ENCODE measurements around the gene FCN2.

FCN2 gene

DNA sequence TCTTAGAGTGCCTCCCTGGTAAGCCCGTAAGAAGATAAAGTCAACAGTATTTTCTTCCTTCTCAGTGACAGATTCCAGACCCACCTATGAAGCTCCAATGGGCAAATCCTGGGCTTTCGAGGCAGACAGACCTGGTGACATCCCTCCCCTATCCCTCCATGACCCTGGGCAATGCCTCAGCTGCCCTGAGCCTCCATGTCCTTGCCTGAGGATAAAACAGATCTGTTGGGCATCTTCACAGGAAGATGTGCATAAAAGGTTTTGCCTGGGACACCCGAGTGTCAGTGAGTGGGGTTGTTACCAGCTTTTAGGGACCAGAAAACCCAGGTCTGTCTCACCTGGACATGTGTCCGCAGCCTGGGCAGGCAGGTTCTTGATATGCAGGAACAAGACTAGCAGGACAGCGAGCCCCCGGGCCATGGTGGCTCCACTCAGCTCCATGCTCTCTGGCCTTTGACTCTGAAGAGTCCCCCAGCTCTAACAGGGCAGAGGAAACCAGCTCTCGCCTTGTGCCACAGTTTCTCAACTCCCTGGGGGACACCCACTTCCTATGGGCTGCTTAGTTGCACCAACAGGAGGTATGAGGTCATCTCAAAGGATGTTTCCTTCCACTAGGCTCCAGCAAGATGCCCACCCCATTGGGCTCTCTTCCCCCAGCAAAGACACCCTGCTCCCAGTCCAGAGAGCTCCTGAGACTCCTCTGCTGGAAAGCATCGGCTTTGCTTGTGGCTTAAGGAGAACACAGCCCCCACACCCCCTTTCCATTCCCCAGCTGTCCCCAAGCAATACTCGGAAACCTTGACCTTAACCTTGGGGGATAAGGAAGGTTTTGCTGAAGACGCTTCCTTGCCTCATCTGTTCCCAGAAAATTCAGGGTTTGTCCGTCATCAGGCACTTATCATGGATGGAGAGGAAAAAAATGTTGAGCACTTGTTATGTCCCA lies 37.1 kb downstream of the FCN2 start, which contains the start of gene FCN1:
FCN1 (minus strand) TSS at position 482 of the 943 bp plus-strand sequence; CDS start at position 441, 41 bp downstream.
- H3K27ac ChIP-seq (ENCODE audit: low read length), result no peak within 1 kb of the TSS
- no peaks in the 10 kb centered on the region for H3K36me3 ChIP-seq (ENCODE audit: control insufficient read depth in 1 of 2, insufficient read depth in 2 of 2, low read length in 2 of 2)
- H3K27me3 ChIP-seq (ENCODE audit: low read depth, low read length), result no peaks in the 10 kb centered on the region
- H3K4me1 ChIP-seq (ENCODE audit: control insufficient read depth in 1 of 2, insufficient read depth in 2 of 2, low read length in 2 of 2), result no peaks in the 10 kb centered on the region
- peaks cover 5 to 10% of the 10 kb centered on the region in 2 donors for H3K9me3 ChIP-seq (ENCODE audit: control insufficient read depth in 1 of 2, low read length in 2 of 2)
- peak within 1 kb of the TSS; percentile 21 to 31 for H3K4me3 ChIP-seq (ENCODE audit: low read depth in 1 of 2, low read length in 2 of 2)

DNA sequence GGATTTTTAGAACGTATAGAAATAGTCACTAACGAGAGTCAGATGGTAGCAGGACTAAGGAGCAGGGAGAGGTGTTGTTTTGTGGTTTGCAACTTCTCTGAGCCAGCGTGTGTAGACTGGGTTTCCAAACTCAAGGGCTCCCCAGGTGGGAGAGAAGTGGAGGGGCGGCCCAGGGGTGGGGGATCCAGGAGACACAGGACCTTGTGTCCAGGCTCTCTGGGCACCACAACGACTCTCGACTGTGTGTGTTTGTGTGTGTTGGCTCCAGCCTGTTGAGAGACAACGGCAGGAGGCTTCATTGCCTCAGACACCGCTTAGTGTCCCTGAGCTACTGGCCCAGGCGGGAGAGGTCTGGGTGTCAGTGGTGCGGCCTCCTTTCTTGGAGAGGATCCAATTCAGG lies 38.0 kb downstream of the FCN2 start:
- Histone ChIP-seq H3K4me3 (ENCODE audit: low read depth in 1 of 2, low read length in 2 of 2) (no peak overlapping the region), H3K36me3 (ENCODE audit: control insufficient read depth in 1 of 2, insufficient read depth in 2 of 2, low read length in 2 of 2) (no peaks in the 10 kb centered on the region), H3K4me1 (ENCODE audit: control insufficient read depth in 1 of 2, insufficient read depth in 2 of 2, low read length in 2 of 2) (no peaks in the 10 kb centered on the region)

DNA sequence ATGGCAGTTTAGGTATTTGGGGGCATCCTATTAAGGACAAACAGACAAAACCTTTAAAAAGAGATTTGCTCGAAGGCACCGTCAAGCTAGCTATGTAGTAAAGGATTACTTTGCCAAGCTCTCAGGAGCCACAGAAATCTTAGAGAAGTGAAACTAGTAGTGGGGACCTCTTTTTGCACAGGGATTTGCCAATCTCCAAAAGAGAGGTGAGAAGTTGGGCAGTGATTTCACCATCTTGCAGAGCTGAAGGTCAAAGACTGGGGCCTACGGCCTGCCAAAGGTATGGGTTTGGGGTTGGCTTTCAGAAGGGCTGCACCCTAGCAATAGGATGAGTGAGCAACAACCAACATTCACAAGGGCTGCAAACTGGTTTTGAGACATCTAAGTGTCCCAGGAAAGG lies 38.7 kb downstream of the FCN2 start:
- Histone ChIP-seq H3K36me3 (ENCODE audit: control insufficient read depth in 1 of 2, insufficient read depth in 2 of 2, low read length in 2 of 2) (no peaks in the 10 kb centered on the region), H3K4me1 (ENCODE audit: control insufficient read depth in 1 of 2, insufficient read depth in 2 of 2, low read length in 2 of 2) (no peaks in the 10 kb centered on the region), H3K4me3 (ENCODE audit: low read depth in 1 of 2, low read length in 2 of 2) (no peak overlapping the region), H3K27me3 (ENCODE audit: low read depth, low read length) (no peaks in the 10 kb centered on the region), H3K27ac (ENCODE audit: low read length) (no peak overlapping the region), H3K9me3 (ENCODE audit: control insufficient read depth in 1 of 2, low read length in 2 of 2) (peaks cover 5 to 10% of the 10 kb centered on the region in 2 donors)

More for the DNA sequence above, 38.0 kb downstream of the FCN2 start:
- peaks cover 5 to 10% of the 10 kb centered on the region in 2 donors for H3K9me3 ChIP-seq (ENCODE audit: control insufficient read depth in 1 of 2, low read length in 2 of 2)
- H3K27ac ChIP-seq (ENCODE audit: low read length), result no peak overlapping the region
- no peaks in the 10 kb centered on the region for H3K27me3 ChIP-seq (ENCODE audit: low read depth, low read length)

DNA sequence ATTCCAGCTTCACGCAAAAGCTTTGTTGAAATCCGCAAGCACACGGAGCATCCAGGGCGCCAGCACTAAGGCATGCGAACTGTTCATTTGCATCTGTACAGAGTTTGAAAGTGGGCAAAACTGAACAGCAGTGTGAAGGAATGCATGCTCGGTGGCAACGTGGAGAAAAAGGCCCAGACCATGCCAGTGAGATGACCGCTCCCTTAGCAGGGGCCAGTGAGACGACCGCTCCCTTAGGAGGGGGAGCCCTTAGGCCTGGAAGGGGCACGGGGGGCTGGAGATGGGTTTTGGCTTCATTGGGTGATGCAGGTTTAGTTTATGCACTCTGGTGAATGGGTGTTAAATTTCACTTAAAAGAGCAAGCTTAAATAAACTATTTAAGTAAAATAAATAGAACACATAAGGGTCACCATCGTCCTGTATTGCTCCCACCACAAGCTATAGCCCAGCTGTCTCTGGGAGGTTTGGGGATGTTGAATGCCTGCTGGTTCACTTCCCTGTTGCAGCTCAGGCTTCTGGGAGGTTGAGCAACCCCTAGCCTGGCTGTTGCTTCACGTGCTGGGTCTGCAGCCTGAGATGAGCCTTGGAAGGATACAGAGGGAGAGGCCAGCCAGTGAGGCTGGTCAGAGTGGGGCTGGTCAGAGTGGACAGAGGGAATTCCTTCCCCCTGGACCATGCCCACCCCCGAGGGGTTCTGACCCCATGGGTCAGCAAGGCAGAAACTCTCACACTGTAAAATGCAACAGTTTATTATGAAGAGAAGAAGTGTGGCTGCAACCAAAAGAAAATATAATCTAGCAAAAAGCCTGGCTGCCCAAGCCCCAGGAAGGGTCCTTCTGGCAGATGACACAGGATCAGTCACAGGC lies 41.7 kb downstream of the FCN2 start:
- Histone ChIP-seq H3K4me1 (ENCODE audit: control insufficient read depth in 1 of 2, insufficient read depth in 2 of 2, low read length in 2 of 2) (peaks cover 0 to 3% of the 10 kb centered on the region in 2 donors), H3K36me3 (ENCODE audit: control insufficient read depth in 1 of 2, insufficient read depth in 2 of 2, low read length in 2 of 2) (no peaks in the 10 kb centered on the region), H3K27me3 (ENCODE audit: low read depth, low read length) (no peaks in the 10 kb centered on the region), H3K4me3 (ENCODE audit: low read depth in 1 of 2, low read length in 2 of 2) (no peak overlapping the region), H3K27ac (ENCODE audit: low read length) (no peak overlapping the region), H3K9me3 (ENCODE audit: control insufficient read depth in 1 of 2, low read length in 2 of 2) (peaks cover 5 to 10% of the 10 kb centered on the region in 2 donors)

DNA sequence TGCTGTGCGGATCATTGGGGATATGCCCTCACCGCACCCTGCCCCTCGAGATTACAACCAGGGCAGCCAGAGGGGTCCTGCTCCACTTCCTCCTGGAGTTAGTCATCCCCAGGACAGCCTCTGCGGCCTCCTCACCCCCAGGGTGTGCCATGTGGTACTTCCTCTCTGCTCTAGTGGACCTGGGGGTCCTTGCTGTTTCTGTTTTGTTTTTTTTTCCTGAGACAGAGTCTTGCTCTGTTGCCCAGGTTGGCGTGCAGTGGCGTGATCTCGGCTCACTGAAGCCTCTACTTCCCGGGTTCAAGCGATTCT lies 42.3 kb downstream of the FCN2 start:
- H3K36me3 ChIP-seq (ENCODE audit: control insufficient read depth in 1 of 2, insufficient read depth in 2 of 2, low read length in 2 of 2), result no peaks in the 10 kb centered on the region
- no peak overlapping the region for H3K4me3 ChIP-seq (ENCODE audit: low read depth in 1 of 2, low read length in 2 of 2)
- no peak overlapping the region for H3K27ac ChIP-seq (ENCODE audit: low read length)
- H3K27me3 ChIP-seq (ENCODE audit: low read depth, low read length), result no peaks in the 10 kb centered on the region
- H3K9me3 ChIP-seq (ENCODE audit: control insufficient read depth in 1 of 2, low read length in 2 of 2), result peaks cover 5 to 10% of the 10 kb centered on the region in 2 donors
- H3K4me1 ChIP-seq (ENCODE audit: control insufficient read depth in 1 of 2, insufficient read depth in 2 of 2, low read length in 2 of 2), result peaks cover 0 to 3% of the 10 kb centered on the region in 2 donors

DNA sequence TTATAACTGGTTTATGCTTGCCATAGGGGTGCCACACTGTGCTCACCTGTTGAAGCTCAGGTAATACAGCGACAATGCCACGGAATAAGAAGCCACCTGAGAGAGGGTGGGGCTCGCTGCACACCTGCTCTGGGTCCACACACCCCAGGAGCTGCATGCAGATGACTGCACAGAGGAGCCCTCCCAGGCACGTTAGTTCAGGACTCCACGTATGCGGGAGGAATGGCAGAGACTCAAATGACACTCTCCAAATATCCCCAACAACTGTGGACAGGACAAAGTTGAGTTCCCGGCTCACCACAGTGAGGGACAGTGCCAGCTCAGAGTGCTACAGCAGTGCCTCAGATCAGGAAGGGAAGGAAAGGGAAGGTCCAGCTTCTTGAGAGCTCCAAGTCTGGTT lies 42.9 kb downstream of the FCN2 start:
- Histone ChIP-seq H3K4me1 (ENCODE audit: control insufficient read depth in 1 of 2, insufficient read depth in 2 of 2, low read length in 2 of 2) (peaks cover 0 to 5% of the 10 kb centered on the region in 2 donors), H3K27ac (ENCODE audit: low read length) (no peak overlapping the region), H3K36me3 (ENCODE audit: control insufficient read depth in 1 of 2, insufficient read depth in 2 of 2, low read length in 2 of 2) (no peaks in the 10 kb centered on the region), H3K9me3 (ENCODE audit: control insufficient read depth in 1 of 2, low read length in 2 of 2) (peaks cover 5 to 10% of the 10 kb centered on the region in 2 donors), H3K27me3 (ENCODE audit: low read depth, low read length) (no peaks in the 10 kb centered on the region), H3K4me3 (ENCODE audit: low read depth in 1 of 2, low read length in 2 of 2) (no peak overlapping the region)

DNA sequence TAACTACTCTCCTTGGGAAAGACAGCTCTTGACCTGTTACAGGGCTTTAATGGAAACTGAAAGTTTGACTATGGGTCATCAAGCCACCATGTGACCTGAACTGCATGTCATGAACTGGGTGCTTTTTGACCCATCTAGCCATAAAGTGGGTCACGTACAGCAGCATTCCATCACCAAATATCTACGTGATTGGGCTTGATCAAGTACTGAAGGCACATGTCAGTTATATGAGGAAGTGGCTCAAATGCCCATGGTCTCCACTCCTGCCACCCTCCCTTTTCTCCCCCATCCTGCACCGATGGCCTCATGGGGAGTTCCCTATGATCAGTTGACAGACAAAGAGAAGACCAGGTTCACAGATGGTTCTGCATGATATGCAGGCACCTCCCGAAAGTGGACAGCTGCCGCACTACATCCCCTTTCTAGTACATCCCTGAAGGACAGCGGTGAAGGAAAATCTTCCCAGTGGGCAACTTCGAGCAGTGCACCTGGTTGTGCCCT lies 44.5 kb downstream of the FCN2 start:
- H3K4me3 ChIP-seq (ENCODE audit: low read depth in 1 of 2, low read length in 2 of 2), result no peak overlapping the region
- H3K9me3 ChIP-seq (ENCODE audit: control insufficient read depth in 1 of 2, low read length in 2 of 2), result peaks cover under 1% of the 10 kb centered on the region in 2 donors
- no peak overlapping the region for H3K27ac ChIP-seq (ENCODE audit: low read length)
- H3K36me3 ChIP-seq (ENCODE audit: control insufficient read depth in 1 of 2, insufficient read depth in 2 of 2, low read length in 2 of 2), result no peaks in the 10 kb centered on the region
- H3K4me1 ChIP-seq (ENCODE audit: control insufficient read depth in 1 of 2, insufficient read depth in 2 of 2, low read length in 2 of 2), result peaks cover 0 to 9% of the 10 kb centered on the region in 2 donors
- H3K27me3 ChIP-seq (ENCODE audit: low read depth, low read length), result no peaks in the 10 kb centered on the region

DNA sequence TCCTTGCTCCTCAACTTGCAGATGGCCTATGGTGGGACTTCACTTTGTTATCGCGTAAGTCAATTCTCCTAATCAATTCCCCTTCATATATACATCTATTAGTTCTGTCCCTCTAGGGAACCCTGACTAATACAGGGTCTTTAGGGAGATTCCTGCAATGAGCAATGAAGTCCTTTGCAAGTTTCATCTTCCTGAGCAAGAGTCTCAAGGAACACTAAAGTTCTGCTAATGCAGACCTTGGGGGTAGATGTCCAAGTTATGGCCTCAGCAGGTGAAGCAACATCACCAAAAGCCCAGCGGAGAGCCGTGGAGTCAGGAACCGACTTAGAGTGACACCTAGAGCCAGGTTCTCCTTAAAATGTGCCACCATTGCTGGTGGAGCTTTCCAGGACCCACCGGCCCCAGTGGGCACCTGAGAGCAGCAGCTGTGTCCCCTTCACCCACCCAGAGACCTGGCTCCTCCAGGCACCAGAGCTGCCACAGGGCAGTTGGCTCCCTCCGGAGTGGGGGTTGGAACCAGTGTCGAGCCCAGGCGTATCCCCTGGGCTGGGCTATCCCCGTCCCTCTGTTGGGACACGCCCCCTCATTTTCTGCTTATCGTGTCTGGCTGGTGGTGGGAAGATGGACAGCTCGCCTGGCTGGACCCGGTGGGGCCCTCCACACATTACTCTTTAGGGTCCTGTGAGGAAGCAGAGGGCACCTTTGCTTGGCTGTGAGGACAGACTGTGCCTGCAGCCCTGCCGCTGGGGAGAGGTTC lies 48.0 kb downstream of the FCN2 start:
- Histone ChIP-seq H3K9me3 (ENCODE audit: control insufficient read depth in 1 of 2, low read length in 2 of 2) (no peaks in the 10 kb centered on the region), H3K4me3 (ENCODE audit: low read depth in 1 of 2, low read length in 2 of 2) (no peak overlapping the region), H3K27me3 (ENCODE audit: low read depth, low read length) (peaks cover 4% of the 10 kb centered on the region), H3K36me3 (ENCODE audit: control insufficient read depth in 1 of 2, insufficient read depth in 2 of 2, low read length in 2 of 2) (no peaks in the 10 kb centered on the region), H3K4me1 (ENCODE audit: control insufficient read depth in 1 of 2, insufficient read depth in 2 of 2, low read length in 2 of 2) (peaks cover 0 to 18% of the 10 kb centered on the region in 2 donors), H3K27ac (ENCODE audit: low read length) (no peak overlapping the region)

DNA sequence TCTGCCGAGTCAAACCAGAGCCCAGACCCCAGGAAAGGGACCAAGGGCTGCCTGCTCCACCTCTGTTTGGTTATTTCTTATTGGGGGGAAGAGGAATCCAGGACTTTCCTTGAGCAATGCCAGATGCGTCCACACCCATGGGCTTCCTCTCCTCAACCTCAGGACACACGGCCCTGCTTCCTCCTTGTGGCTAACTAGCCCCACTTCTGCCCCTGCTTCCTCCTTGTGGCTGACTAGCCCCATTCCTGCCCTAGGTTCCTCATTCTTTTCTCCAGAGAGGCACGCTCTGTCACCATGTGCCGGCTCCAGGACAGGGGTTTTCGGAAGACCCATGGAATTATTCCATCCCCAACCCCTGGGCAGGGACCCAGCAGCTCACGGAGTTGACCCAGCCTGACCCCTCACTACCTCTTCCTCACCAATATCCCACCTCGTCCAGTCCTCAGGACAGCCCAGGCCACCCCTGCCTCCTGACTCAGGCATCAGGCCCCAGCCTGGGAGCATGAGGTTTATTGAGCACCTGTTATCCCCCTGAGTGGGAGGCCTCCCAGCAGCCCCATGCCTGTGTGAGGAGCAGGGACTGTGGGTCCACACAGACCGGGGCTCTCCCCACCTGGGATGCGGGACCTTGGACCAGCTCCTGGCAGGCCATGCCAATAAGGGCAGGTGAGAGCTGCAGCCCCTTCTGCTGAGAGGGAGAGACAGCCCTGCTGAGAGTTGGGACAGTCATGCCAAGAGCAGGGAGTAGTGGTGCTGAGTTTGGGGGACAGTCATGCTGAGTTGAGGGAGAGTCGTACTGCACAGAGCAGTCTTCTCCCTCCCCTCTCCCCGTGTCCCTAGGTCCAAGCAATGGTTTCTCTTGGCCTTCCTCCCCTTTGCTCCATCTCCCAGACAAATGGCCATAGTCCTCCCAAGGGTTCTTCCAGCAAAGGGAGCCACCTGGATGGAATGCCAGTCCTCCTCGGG lies 48.9 kb downstream of the FCN2 start:
- no peaks in the 10 kb centered on the region for H3K36me3 ChIP-seq (ENCODE audit: control insufficient read depth in 1 of 2, insufficient read depth in 2 of 2, low read length in 2 of 2)
- peaks cover 4% of the 10 kb centered on the region for H3K27me3 ChIP-seq (ENCODE audit: low read depth, low read length)
- H3K9me3 ChIP-seq (ENCODE audit: control insufficient read depth in 1 of 2, low read length in 2 of 2), result no peaks in the 10 kb centered on the region
- H3K4me1 ChIP-seq (ENCODE audit: control insufficient read depth in 1 of 2, insufficient read depth in 2 of 2, low read length in 2 of 2), result peaks cover 0 to 18% of the 10 kb centered on the region in 2 donors
- H3K4me3 ChIP-seq (ENCODE audit: low read depth in 1 of 2, low read length in 2 of 2), result no peak overlapping the region
- H3K27ac ChIP-seq (ENCODE audit: low read length), result no peak overlapping the region

DNA sequence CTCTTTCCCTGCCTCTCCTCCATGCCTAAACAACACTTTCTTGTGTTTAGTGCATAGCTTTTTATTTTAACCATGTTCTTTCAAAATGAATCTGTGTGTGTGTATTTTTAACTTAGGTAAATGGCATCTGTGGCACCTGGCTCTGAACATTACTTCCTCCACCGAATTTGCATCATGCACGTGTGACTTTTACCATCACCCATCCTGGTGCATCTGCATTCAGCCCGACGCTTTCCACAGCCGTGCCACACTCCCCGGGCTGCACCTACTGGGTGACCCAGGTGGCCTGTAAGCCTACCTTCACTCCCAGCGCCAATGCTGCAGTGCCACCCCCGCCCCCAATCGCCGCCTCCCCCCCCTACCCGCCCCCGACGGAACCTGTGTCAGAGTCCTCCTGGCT lies 49.8 kb downstream of the FCN2 start:
- Histone ChIP-seq H3K9me3 (ENCODE audit: control insufficient read depth in 1 of 2, low read length in 2 of 2) (no peaks in the 10 kb centered on the region), H3K27me3 (ENCODE audit: low read depth, low read length) (peaks cover 4% of the 10 kb centered on the region), H3K27ac (ENCODE audit: low read length) (no peak overlapping the region), H3K4me3 (ENCODE audit: low read depth in 1 of 2, low read length in 2 of 2) (no peak overlapping the region), H3K4me1 (ENCODE audit: control insufficient read depth in 1 of 2, insufficient read depth in 2 of 2, low read length in 2 of 2) (peaks cover 0 to 18% of the 10 kb centered on the region in 2 donors), H3K36me3 (ENCODE audit: control insufficient read depth in 1 of 2, insufficient read depth in 2 of 2, low read length in 2 of 2) (no peaks in the 10 kb centered on the region)

Measured in muscle layer of duodenum (tissue), 2 donors.